HG02981 (cell line): Measurements from ENCODE around the gene ETV3L.

ENCODE experiments used
- ATAC-seq: cut with Tn5 transposase; IDR thresholded peaks from one replicate; pipeline ENCODE4 v1.9.1; 2021; ENCODE audit warnings: mild to moderate bottlenecking, moderate library complexity; ENCODE audit not compliant: unreplicated experiment

Gene ETV3L

DNA sequence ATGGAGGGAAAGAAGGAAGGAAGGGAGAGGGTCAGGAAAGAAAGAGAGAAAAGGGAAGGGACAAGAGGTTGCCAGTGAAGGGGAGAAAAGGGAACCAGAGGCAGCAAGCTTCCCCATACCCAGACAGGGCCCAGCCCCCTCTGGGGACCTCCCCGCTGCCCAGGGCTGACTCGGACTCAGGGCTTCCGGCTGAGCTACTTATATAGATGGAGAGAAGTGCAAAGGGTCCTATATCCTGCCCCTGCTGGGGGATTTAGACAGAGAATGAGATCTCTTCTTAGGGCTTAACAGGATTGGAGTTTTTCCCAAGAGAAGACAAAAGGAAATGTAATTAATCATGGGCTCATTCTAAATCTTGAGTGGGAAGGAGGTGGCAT, at the start of gene ETV3L:
Gene ETV3L (minus strand): TSS at position 176 of the 377 bp plus-strand sequence. CDS start 285 bp downstream, outside the sequence.
- no peak for ATAC-seq

DNA sequence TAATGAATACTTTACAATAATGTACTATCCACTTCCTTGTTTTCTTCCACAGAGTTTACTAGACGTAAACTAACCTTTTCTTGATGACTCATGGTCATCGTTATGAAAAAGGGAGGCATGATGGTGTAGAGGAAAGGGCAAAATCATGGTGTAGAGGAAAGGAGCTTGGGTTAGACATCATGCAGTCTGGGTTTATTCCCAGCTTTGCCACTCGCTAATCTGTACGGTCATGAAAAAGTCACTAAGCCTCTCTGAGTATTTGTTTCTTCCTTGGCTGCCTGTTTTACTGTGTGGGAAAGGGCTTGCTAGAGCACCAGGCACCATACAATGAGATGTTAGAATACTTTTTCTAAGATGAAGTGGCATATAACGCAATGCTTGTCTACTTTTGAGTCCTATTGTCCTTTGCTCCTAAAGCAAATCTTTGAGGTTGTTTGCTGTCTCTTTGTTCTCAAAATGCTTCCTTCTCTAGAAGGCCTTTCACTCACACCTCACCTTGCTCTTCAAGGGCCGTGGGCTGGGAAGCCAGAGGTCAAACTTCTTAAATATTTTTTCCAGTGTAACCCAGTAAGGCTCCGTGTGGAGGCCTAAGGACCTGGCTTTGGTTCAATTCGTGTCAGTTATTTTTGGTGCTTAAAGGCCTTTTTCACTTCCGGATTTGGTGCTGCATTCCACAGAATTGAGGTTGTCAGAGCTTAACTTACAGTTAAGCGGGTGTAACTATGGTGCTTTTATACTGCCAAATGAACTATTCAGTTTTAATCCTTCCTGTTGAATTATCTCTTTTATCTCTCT, 48.5 kb upstream of the ETV3L start:
- ATAC-seq = no peak

DNA sequence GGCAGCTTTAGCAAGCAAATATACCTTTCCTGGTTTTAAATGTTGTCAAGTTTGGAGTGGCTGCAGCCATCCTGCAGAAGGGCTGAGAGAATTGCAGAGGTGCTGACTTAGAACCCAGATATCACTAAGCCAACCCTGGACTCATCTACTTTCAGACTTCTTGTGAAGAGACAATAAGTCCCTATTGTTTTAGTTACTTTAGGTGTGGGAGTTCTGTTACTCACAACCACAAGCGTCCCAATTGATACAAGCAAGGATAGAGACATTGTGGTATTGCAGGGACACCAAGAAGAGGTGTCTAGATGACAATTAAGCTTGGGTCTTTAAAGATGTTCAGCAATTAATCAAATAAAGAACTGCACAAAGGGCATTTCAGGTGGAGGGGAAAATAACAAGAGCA, 47.4 kb upstream of the ETV3L start:
- no peak for ATAC-seq

DNA sequence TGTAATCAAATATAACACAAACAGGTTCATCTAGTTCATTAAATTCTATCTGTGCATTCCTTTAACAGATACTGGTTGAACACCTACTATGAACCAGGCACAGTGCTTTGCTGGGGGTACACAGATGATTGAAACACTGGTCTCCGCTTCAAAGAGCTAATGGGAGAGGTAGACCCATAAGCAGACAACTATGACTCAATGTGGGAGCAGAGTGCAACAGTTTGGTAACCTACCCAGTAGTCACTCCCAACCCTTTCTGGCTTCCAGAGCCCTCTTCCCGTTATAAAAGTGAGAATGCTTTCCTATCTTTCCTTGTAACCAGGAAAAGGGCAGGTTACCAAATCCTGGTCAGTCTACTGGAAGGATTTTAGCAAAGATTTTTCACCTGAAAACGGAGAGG, 46.6 kb upstream of the ETV3L start:
- ATAC-seq = no peak

GRCh38 chr1:157145076-157145475, 45.5 kb upstream of the ETV3L start:
- no peak for ATAC-seq

DNA sequence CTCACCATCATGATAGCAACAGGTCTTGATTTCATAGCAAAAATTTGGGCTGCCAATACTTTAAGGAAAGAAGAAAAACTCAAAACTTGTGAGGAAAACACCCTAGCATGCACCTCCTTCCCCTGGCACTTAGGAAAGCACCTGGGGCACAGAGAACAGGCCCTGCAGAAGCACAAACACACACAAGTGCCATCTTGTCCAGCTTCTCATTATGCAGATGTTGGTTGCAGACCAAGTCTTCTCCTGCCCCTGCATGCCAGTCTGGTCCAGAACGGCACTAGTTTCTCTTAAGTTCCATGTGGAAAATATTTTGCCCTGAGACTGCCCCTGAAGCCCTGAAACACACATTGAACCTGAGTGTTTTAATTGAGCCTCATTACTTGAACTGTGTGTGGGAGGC, 44.9 kb upstream of the ETV3L start:
- no peak for ATAC-seq

DNA sequence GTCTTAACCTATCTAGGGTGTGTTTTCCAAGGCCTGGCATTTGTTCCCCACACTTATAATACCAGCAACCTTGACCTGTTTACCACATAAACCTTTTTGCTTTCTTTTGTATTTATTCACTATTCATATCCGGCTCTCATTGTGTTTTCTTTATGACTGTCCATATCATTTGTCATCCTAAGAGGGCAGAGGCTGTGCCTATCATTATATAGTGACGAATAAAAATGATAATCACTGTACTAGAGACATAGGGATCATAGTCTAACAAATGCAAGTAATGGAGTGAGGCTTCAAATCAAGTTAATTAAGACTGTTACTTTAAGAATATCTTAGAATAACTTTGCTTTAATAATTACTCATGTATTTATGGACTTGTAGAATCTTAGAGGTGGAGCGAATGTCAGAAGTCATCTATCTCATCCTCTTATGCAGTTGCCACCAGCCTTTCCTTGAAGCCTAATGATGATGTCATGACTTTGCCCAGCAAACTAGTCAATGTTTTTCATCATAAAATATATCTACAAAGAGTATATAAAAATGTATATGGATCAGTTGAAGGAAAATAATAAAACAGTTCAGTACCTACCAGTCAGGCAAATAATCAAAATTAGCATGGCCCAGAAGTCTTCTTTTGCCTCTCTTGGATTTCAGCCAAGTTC, 43.3 kb upstream of the ETV3L start:
- no peak for ATAC-seq

- no peak for ATAC-seq
Measured at GRCh38 chr1:157142201-157142600, 42.6 kb upstream of the ETV3L start.

DNA sequence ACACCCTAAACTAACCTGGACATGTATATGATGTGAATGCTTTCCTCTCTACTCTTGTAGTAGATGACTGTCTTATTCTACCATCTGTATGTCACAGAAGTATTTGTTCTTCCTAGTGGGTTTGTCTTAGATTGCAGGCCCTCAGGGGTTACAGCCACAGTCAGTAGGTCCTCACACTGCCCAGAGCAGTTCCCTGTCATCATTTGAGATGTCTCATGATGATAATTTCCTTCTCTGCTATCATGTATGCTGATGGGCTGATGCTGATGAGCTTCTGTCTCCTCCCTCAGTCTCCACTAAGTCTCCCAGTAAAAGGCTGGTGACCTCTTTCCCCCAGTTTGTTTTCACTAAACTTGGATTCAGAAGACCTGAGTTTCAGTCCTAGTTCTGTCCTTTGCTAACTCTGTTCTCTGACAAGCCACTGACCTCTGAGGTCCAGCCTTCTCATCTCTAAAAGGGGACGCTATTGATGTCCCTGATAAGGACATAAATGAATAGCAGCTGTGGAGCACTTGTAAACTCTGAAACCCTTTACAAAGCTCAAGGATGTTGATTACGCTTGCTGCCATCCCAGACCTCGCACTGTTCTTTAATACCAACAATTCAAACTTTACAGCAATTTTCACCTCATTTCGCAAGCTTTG, 41.7 kb upstream of the ETV3L start:
- no peak for ATAC-seq

- no peak for ATAC-seq
Measured at GRCh38 chr1:157140063-157140588, 40.5 kb upstream of the ETV3L start.

DNA sequence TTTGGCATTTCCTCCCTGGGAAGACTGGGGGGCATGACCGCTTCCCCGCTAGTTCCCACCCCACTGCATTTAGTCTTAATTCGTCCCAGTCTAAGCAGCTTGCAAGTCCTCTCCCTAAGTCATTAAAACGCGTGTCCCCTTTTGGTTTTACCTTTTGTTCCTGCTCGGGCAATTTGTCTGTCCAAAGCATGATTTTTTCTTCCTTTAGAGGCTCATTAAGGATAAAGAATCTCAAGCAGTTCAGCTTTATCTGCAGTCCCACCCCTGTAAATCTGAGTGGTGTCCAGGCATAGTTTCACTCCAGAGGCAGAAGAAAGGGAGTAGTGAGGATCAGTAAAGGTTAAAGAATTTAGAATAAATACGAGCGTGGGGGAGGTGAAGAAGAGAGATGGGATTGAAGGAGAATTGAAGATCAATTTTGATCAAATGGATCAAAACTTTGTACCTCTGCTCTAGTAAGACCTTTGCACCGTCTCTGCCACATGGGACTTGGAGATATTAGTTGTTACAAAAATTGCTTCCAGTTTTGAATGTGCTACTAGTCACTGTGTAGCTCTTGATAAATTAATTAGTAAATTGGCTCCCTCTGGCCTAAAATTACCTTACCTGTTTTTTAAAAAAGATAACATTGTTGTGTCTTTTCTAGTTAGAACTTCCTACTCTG, 39.6 kb upstream of the ETV3L start:
- ATAC-seq = no peak

DNA sequence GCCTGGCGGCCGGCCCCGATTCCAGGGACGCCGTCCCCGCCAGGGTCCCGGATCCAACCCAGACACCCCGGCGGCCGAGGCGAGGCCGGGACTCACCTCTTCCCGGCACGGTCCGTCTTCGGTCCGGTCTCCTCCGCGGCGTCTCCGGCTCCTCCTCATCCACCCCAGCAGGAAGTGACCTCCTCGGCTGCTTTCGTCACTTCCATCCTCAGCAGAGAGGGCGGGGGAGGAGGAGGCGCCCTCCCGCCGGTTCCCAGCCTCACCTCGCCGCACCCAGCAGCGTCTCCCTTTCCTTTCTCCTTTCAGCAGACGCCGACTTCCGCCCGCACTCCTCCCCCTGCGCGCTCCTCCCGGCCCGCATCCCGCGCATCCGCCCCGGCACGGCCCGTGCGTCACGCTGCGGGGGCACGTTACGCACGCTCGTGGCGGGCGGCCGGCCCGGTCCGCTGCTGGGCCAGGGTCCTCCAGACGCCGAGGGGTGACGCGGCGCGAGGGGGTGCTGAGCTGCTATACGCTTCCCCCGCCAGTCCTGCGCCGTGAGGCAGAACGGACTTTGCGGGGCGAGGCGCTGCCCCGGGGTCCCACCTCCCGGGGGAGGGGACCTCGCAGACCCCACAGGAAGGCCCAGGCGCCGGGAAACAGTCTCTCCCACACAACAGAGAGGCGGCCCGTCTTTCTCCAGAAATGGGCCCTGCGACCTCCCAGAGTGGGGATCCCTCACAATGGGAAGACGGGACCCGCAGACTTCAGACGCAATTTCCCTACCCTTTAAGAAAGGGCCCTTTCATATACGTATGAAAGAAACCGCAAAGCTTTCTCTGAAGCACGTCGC, 38.8 kb upstream of the ETV3L start, which contains the start of gene ETV3:
Gene ETV3 (minus strand): TSS at position 176 of the 832 bp plus-strand sequence. CDS start 2,043 bp downstream, outside the sequence.
- ATAC-seq = peak; percentile 82

- ATAC-seq = no peak
Measured at GRCh38 chr1:157137408-157138219, 38.0 kb upstream of the ETV3L start.

DNA sequence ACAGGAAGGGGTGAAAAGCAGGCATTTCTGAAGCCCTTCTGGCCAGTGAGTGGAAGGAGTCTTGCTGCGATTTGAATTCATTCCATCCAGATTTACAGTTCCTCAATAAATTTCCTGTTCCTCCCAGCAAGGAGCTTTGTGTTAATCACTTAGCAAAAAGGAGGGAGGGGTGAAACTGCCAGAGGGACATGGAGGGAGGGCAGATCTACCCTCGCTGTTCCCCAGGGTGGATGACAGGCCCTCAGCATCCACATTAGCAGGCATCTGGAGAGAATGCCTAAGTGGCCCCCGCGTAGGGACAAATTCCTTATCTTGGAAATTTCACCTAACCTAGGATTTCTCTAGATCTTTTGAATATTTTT, 37.4 kb upstream of the ETV3L start:
- ATAC-seq = no peak

GRCh38 chr1:157136133-157136532, 36.5 kb upstream of the ETV3L start:
- ATAC-seq = no peak

DNA sequence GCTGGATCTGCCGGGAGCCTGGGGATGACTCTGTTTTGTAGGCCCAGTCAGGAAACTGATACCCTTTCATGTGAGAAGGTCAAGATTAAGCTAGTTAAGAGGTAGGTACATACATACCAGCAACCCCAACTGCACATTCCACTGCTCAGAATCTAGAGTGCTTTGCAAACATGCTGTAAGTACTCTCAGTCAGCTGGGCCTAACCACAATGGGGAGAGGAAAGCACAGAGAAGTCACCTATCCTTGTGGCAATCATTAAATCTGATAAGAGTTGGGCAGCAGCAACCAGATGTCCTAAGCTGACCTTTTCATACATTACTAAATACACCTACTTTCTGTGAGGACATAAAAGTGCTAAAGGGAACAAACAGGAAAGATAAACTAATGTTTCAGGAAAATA, 36.0 kb upstream of the ETV3L start:
- no peak for ATAC-seq

DNA sequence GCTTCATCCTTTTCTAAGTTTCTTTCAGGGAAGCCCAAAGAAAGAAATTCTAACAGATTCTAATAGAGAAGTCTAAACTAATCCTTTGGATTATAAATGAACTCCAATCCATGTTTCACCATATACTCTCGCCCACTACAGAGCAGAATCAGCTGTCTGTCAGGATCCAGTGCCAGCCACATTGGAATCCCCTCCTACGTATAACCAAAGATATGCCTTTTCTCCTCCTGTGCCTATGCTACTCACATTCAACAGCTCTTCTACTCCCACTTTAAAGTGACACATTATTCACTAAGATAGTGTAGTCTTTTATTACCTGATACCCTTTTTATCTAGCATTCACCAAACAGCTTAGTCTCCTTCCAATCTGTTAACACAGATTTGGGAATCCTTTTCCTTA, 35.5 kb upstream of the ETV3L start:
- no peak for ATAC-seq

GRCh38 chr1:157134442-157134841, 34.8 kb upstream of the ETV3L start:
- no peak for ATAC-seq

DNA sequence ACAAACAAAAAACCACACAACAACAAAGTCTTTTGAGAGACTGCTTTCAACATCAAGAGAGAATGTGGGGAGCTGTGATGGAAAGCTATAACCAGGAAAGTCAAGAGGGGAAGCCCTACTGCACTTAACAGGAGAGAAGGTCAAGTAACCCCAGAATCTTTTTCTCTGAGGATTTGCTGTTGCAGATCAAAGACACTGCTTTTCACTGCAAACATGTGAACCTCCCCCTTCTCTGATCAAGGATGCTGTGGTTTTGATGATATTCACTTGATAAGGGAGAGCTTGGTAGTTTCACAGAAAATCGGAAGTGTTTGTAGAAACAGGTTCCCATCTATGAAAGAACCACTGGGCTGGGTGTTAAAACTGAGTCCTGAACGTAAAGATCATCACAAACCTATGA, 33.8 kb upstream of the ETV3L start:
- ATAC-seq = no peak
